Activated T-helper 9 cell treated with anti-CD3 and anti-CD28 coated beads, Interleukin-2, amount 50 U/mL, for 16 hours (primary cell): ENCODE measurements around the gene ACKR2.

Source experiments
- DNase-seq: peaks from one replicate; pipeline ENCODE4 v3.0.0-alpha.2; 2020; ENCODE audit warnings: low read depth

Gene ACKR2

DNA sequence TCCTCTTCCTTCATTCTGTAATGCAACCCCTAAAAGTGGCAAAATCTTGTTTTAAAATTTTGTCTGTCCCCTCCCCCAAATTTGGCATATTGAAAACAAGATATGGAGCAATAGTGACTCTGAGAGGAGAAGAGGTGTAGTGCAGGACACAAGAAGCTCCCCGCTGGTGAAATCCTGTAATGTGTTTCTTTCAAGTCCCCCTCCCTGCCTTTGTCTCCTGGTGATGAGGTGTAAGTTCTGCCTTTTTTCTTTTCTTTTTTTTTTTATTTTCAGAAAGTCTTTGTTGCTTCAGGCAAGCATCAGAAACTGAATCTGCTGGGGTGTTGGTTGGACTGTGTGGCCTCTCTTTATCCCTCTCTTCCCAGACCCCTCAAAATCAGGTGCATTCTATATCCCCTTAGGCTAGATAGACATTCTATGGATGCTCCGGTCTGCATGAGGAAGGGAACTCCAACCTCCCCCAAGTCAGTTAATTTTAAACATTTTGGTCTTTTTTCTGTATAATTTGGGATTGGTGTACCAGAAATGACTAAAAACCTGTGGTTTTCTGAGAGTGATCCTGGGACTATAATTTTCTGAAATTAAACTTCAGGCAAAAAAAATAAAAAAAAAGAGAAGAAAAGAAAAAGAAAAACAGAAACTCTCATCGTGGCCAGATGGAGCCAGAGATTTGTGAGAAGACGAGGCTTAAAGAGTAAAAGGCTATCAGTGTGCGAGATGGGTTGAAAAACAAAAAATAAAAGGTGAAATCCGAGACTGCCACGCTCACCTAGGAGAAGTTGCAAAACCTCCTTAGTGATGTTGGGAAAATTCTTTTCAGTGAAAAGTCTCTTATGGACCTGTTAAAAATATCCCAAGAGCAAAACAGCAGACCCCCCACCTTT, 21.4 kb downstream of the ACKR2 start:
- DNase-seq, result no peak

GRCh38 chr3:42831321-42831713, 22.1 kb downstream of the ACKR2 start:
- peak; percentile 46 for DNase-seq

GRCh38 chr3:42836150-42837123, 27.2 kb downstream of the ACKR2 start:
- DNase-seq, result no peak

DNA sequence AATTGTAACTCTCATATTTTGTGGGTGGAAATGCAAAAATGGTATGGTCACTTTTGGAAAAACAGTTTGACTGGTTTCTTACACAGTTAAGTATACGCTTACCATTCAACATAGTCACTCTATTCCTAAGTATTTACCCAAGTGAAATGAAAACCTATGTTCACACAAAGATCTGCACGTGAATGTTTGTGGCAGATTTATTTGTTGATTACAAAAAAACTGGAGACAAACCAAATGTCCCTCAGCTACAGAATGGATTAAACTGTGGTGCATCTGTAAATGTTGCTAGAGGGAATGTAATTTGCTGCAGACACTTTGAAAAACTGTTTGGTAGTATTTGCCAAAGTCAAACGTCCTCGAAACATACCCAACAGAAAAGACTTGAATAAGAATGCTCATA, 29.3 kb downstream of the ACKR2 start:
- no peak for DNase-seq

DNA sequence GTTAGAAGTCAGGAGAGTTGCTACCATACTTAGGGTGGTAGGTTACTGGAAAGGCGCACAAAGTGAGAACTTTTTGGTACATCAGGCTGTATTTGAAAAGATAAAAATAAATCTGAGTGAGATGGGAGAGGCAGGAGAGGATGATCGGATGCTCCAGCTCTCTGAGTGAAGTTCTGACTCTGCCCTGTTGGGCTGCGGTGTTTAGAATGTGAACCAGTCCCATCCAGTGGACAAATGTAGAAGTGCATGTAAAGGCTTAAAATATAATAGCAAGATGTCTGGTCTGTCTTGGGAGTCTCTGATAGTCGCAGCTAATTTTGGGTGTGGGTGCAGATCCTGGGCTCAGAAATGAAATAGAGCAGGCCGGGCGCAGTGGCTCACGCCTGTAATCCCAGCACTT, 30.4 kb downstream of the ACKR2 start:
- DNase-seq, result no peak

- no peak for DNase-seq
Observed at GRCh38 chr3:42841332-42841731, 32.1 kb downstream of the ACKR2 start.

GRCh38 chr3:42843713-42844411, 34.6 kb downstream of the ACKR2 start:
- no peak for DNase-seq

GRCh38 chr3:42844412-42844713, 35.1 kb downstream of the ACKR2 start:
- no peak for DNase-seq

- no peak for DNase-seq
Observed at GRCh38 chr3:42844815-42845214, 35.6 kb downstream of the ACKR2 start.

DNA sequence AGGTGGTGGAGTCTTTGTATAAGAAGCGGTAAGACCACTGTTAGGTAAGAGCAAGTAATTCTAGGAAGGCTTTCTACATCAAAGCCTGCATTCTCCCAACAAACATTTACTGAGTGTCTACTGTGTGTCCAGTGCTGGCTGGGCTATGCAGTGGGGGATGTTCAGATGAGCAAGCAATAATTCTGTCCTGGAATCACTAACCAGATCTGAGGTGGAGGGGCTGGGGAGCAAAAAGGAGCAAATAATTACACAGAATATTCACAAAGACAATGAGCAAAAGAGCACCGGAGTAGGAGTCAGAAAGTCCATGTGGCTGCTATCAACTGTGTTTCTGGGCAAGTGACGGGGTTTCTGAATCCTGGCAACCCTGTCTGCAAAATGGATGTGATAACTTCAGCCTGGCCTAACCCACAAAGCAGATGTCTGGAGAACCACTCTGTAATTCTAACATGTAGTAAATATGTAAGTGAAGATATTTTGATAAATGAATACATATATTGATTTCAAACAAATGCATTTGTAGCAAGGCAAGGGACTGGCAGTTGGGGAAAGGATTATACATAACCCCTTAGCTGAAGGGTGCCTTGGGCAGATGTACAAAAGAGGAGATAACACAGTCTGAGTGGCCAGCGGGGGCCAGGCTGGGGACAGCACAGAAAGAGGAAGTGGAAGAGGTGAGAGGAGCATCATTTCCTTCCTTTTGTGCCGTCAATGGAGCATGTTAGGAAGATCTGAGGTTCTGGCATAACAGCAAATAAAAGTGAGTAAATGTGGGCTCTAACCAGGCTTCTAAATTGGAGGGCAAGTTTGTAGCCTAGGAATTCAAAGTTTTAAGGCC, 37.7 kb downstream of the ACKR2 start:
- DNase-seq, result no peak

DNA sequence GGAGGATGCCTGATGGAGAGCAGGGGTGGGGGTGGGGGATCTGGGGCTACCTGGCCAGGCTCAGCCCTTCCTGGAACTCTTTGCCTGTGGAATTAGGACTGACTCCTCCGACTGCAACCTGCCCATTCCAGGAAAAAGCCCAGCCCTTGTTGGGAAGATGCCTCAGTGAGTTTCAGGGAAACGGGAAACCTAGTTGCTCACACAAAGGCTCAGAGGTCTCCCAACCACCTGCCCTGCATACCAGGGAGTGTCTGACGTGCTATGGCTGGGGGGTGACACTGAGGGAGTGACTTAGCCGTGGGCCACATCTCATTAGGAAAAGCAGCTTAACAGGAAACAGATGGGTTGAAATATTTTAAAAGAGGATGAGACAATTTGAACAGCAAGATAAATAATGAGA, 38.5 kb downstream of the ACKR2 start:
- DNase-seq, result no peak

DNA sequence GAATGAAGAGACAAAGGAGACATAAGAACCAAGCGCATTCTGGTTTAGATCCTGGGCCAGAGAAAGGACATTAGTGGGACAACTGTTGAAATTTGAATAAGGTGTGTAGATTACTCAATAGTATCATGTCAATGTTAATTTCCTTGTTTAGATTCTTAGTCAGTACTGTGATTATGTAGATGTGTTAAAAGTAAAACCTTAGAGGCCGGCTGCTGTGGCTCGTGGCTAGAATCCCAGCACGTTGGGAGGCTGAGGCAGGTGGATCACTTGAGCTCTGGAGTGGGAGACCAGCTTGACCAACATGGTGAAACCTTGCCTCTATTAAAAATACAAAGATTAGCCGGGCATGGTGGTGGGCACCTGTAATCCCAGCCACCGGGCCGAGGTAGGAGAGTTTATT, 39.8 kb downstream of the ACKR2 start:
- no peak for DNase-seq

DNA sequence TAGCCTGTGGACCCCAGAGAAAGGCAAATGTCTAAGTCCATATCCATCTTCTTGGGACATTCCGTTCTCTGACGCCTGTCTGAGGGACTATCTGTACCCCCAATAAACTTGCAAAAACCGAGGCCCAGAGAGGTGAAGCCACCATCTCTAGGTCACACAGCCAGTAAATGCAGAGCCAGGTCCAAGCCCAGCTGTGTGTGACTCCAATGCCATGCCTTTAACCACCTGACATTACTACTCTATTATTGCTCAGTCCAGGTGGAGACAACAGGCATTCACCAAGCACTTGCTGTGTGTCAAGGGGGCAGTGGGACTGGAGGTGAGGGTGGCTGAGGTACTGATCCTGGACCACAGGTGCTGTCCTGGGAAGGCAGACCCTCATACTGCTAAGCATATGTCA, 41.0 kb downstream of the ACKR2 start:
- DNase-seq, result no peak

DNA sequence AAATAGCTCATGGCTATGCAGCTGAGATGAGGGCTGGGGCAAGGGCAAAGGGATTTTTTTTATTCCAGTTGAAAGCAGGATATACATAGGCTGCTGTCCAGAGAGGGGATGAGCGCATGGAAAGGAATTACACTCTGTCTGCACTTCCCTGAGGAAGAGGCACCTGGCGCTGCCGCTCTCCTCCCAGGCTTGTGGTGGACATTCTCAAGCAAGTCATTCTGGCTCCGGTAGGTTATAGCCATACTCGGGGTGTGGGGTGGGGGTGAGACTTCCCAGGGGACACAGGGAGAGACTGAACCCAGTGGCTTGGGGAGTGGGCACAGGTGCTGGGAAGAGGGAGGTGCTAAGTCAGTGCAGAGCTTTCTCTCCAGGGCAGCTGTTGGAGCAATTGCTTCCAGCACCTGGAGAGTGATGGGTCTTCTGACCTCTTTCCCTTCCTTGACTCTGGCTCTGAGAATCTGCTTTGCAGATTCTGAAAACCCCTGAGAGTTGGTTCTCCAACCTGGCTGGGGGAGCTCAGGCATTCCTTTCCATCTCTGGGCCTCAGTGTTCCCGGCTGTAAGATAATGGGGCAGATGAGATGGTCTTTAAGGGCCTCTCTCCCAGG, 42.1 kb downstream of the ACKR2 start:
- DNase-seq, result no peak

DNA sequence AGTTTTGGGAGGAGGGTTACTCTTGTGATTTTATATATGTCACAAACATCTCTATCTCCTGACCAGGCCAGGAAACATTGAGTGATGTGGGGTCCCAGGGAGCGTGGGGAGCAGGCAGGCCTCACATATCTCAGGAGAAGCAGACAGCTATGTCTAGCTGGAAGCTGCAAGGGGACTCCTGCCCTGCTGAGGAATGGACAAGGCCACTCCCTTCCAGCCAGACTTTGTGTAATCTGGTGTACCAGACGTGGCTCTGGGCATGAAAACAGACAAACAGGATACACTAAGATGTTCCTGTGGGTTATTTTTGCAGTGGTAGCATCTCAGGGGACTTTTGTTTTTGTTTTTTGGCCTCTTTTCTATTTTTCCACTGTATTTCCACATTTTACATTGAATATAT, 43.2 kb downstream of the ACKR2 start:
- no peak for DNase-seq

DNA sequence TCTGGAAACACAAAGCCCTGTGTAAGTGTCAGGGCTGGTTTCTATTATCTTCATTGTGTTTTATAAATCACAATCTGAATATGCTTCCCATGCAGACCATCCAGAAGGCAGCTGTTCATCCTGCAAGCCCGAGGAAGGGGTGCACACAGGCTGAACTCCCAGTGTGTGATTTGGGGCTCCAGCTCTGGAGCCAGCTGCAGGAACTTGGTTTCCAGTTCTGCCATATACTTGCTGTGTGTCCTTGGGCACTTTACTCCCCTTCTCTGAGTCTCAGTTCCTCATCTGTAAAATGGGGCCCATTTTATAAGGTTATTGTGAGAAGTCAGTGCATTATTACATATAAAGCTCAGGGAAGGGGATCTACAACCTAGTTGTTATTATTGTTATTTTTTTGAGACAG, 43.8 kb downstream of the ACKR2 start:
- DNase-seq, result no peak

- no peak for DNase-seq
Observed at GRCh38 chr3:42853739-42854302, 44.6 kb downstream of the ACKR2 start.

DNA sequence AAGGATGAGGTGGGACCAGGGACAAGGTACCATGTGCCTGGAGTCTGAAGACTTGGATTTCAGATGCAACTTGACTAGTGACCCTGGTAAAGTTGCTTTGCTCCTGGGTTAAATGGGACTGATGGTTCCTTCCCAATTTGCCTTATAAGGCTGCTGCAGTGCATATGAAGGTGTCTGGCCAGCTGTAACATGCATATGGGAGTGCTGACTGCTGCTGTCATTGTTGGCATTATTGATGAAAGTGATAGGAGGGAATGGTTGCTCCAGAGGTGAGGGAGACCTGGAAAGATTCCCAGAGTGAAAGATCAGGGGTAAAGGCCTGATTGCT, 45.9 kb downstream of the ACKR2 start:
- no peak for DNase-seq

GRCh38 chr3:42855547-42856380, 46.5 kb downstream of the ACKR2 start:
- no peak for DNase-seq

- DNase-seq, result no peak
Observed at GRCh38 chr3:42856544-42856943, 47.3 kb downstream of the ACKR2 start.
